Kidney (tissue), 14 donors: Measurements from ENCODE around the gene IL1RAPL1. TPM values are rescaled to one million over a fixed set of nuclear protein-coding genes. Genes with fewer than 3 reads are reported as not detected.

Experiments used
- DNase-seq, 5 donors: peaks; one replicate each; pipeline ENCODE4 v3.0.0-alpha.2; 2013 to 2020
- FAIRE-seq: peaks from 2 replicates; lab custom pipeline; 2012; peaks lifted over from hg19 to GRCh38; lab: Jason Lieb, UNC
- H3K27ac ChIP-seq, 2 donors: one replicate each; pipeline ENCODE4 v1.7.0; 2013; ENCODE audit warnings: low read depth in 2 of 2, low read length in 2 of 2, inconsistent platforms in 1 of 2
- H3K27me3 ChIP-seq: one replicate; pipeline ENCODE4 v1.7.1; 2013; ENCODE audit warnings: low read length, inconsistent platforms; ENCODE audit not compliant: control insufficient read depth, insufficient read depth
- H3K36me3 ChIP-seq, 3 donors: one replicate each; pipeline versions ENCODE4 v1.7.0 to v1.7.1; 2013; ENCODE audit warnings: low read length in 3 of 3, control low read depth in 1 of 3, inconsistent platforms in 1 of 3; ENCODE audit not compliant: insufficient read depth in 3 of 3, control insufficient read depth in 2 of 3
- H3K4me1 ChIP-seq, 3 donors: one replicate each; pipeline versions ENCODE4 v1.7.0 to v1.7.1; 2013; ENCODE audit warnings: low read length in 3 of 3, inconsistent platforms in 1 of 3, low read depth in 1 of 3; ENCODE audit not compliant: control insufficient read depth in 2 of 3, insufficient read depth in 2 of 3
- H3K4me3 ChIP-seq, 3 donors: one replicate each; pipeline versions ENCODE4 v1.7.0 to v1.8.1; 2013; ENCODE audit warnings: low read length in 3 of 3, control low read depth in 1 of 3, inconsistent platforms in 1 of 3
- H3K9ac ChIP-seq, 3 donors: one replicate each; pipeline versions ENCODE4 v1.7.0 to v1.7.1; 2013; ENCODE audit warnings: low read length in 3 of 3, control low read depth in 1 of 3, inconsistent platforms in 1 of 3
- H3K9me3 ChIP-seq, 3 donors: one replicate each; pipeline versions ENCODE4 v1.7.0 to v1.7.1; 2013; ENCODE audit warnings: low read length in 3 of 3, control low read depth in 1 of 3, inconsistent platforms in 1 of 3; ENCODE audit not compliant: control insufficient read depth in 2 of 3, insufficient read depth in 1 of 3
- intact Hi-C: fragments of 100-400 bp; cut with DNase I; formaldehyde crosslinking; loops from one replicate; pipeline ENCODE4 v1.11.1; 2022
- polyA plus RNA-seq: library from polyadenylated mRNA; stranded (reverse); fragments of 350-450 nt; fragmentation: Illumina TruSeq; extraction: RNeasy Lipid Tissue Mini Kit (QIAGEN cat#74804); gene quantifications from one replicate; pipeline ENCODE4 v1.2.3, GENCODE V29; 2014; ENCODE audit warnings: low read depth, low replicate concordance; ENCODE audit not compliant: insufficient read depth
- total RNA-seq: library from RNA; stranded (reverse); fragmentation: NEBNext Ultra II Directional; extraction: Animal tissue kit (Norgen Biotek cat#: 25700); gene quantifications from one replicate; pipeline ENCODE4 v1.2.1, GENCODE V29; 2021
- TF ChIP-seq, protein P1 (sequence below): IDR thresholded peaks from 3 replicates; pipeline ENCODE4 v1.5.1; 2012; ENCODE audit warnings: mild to moderate bottlenecking, moderate library complexity, borderline replicate concordance; ENCODE audit not compliant: insufficient read depth; ENCODE audit errors: extremely low read depth
- donor health status: control.
- donor health status: control.
- donor health status: control.
- donor health status: control.
- donor health status: control.
- donor health status: DM: yes; HTN: yes; CAD: no.
- donor health status: Normal renal cell carcinoma (clear cell type).

The IL1RAPL1 gene
- total and polyA plus RNA-seq, 2 donors from 2014 or later: 0.19 TPM; not detected in 1

DNA sequence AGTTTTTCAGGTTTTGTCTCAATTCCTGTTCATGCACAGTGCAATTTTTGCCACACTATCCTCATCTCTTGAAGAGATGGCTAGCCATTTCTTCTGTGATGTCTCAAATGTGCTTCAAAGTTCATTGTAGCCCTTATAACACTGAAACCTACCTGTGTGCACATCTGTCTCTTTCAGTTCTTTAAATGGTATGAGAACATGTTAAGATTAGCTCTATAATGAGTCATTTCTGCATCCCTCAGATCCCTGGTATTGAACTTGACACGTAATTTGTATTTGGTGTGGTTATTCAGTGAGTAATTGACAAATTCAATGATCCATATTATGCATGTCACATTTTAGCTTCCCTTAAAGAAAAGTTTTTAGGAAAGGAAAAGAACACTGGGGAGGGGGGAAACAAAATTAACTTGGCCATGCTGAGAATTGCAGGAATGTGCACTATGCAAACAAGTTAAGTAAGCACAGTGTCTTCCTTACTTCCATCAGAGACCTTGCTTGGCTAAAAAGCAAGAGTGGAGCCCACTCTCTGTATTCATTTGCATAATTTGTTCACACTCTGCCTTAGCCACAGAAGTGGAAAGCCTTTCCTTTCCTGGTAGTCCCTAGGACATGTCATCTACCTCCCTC lies 968.3 kb downstream of the IL1RAPL1 start:
- Histone ChIP-seq H3K27me3 (no peaks in the 10 kb centered on the region), H3K36me3 (no peaks in the 10 kb centered on the region), H3K4me1 (no peaks in the 10 kb centered on the region), H3K4me3 (no peak overlapping the region), H3K9me3 (no peaks in the 10 kb centered on the region), H3K9ac (no peak overlapping the region), H3K27ac (no peak overlapping the region)
- FAIRE-seq (no peak), DNase-seq (no peak)
- intact Hi-C loops: no loop called here
- TF ChIP-seq, protein P1, sequence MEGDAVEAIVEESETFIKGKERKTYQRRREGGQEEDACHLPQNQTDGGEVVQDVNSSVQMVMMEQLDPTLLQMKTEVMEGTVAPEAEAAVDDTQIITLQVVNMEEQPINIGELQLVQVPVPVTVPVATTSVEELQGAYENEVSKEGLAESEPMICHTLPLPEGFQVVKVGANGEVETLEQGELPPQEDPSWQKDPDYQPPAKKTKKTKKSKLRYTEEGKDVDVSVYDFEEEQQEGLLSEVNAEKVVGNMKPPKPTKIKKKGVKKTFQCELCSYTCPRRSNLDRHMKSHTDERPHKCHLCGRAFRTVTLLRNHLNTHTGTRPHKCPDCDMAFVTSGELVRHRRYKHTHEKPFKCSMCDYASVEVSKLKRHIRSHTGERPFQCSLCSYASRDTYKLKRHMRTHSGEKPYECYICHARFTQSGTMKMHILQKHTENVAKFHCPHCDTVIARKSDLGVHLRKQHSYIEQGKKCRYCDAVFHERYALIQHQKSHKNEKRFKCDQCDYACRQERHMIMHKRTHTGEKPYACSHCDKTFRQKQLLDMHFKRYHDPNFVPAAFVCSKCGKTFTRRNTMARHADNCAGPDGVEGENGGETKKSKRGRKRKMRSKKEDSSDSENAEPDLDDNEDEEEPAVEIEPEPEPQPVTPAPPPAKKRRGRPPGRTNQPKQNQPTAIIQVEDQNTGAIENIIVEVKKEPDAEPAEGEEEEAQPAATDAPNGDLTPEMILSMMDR: no peak

DNA sequence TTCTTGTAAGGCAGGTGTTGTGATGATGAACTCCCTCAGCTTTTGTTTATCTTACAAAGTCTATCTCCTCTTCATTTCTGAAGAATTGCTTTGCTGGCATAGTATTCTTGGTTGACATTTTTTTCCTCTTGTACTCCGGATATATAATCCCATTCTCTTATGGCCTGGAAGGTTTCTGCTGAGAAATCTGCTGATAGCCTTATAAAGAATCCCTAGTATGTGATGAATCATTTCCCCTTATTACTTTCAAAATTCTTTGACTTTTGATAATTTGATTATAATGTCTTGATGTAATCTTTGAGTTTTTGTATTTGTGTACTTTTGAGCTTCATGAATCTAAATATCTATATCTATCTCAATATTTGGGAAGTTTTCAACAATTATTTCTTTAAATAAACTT lies 972.8 kb downstream of the IL1RAPL1 start:
- no peaks in the 10 kb centered on the region for H3K4me1 ChIP-seq
- DNase-seq (no peak), FAIRE-seq (no peak)
- peaks cover 0 to 3% (median 0%) of the 10 kb centered on the region in 3 donors for H3K9me3 ChIP-seq
- no peaks in the 10 kb centered on the region for H3K27me3 ChIP-seq
- TF ChIP-seq, protein P1: no peak
- no peak overlapping the region for H3K4me3 ChIP-seq
- H3K36me3 ChIP-seq: no peaks in the 10 kb centered on the region
- H3K9ac ChIP-seq: no peak overlapping the region
- no peak overlapping the region for H3K27ac ChIP-seq
- intact Hi-C loops: no loop called here

DNA sequence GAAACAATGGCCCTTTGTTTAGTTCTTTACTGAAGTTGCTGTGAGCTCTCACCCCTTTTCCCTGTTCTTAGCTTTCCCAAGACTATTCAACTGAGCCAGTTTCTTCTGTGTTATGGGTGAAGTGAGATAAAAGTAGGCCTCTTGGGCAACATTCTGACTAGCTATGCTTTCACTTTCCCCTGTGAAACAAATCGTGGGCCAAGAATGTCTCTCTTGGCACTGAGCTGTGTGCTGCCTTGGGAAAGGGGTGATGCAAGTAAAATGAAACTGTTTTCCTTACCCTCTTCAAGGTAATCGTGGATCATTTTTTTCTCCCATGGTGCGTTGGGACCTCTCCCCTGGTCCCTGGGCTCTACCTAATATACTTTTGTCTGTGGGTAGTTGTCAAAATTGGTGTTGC lies 974.2 kb downstream of the IL1RAPL1 start:
- H3K27ac ChIP-seq: no peak overlapping the region
- TF ChIP-seq, protein P1: no peak
- H3K4me1 ChIP-seq: no peaks in the 10 kb centered on the region
- DNase-seq: no peak
- no peaks in the 10 kb centered on the region for H3K27me3 ChIP-seq
- FAIRE-seq: no peak
- H3K9ac ChIP-seq: no peak overlapping the region
- peaks cover 0 to 3% (median 0%) of the 10 kb centered on the region in 3 donors for H3K9me3 ChIP-seq
- H3K36me3 ChIP-seq: no peaks in the 10 kb centered on the region
- intact Hi-C loops: no loop called here
- H3K4me3 ChIP-seq: no peak overlapping the region

DNA sequence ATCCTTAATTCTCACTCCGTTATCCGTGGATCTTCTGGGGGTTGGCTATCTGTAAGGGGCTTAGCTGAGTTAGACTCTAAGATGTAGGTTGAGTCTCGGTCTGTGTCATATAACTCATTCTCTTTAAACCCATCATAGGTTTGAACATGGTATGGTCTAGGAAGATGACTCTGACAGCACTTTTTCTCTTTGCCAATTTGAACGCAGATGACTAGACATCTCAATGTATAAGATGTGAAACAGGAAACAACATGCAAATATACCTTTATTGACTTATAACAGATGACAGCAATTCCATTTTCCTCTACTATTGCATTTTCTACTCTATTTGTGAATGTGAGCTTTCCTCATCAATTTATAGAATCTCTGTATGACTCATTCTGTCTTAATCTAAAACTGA lies 993.3 kb downstream of the IL1RAPL1 start:
- intact Hi-C loops: no loop called here
- Histone ChIP-seq H3K27ac (no peak overlapping the region), H3K4me3 (no peak overlapping the region), H3K9me3 (no peaks in the 10 kb centered on the region), H3K36me3 (no peaks in the 10 kb centered on the region), H3K27me3 (no peaks in the 10 kb centered on the region), H3K9ac (no peak overlapping the region), H3K4me1 (no peaks in the 10 kb centered on the region)
- TF ChIP-seq, protein P1: no peak
- FAIRE-seq (no peak), DNase-seq (no peak)
